Nephron progenitor cell (in vitro differentiated cells): Measurements from ENCODE around the gene SLC2A10.

Experiments used
- DNase-seq: peaks from one replicate; pipeline ENCODE4 v3.0.0; 2021
- H3K27ac Mint-ChIP-seq: 2 replicates; pipeline ENCODE4 v1.8.0; 2021; ENCODE audit warnings: mild to moderate bottlenecking, moderate library complexity, mixed read lengths
- H3K27me3 Mint-ChIP-seq: 2 replicates; pipeline ENCODE4 v1.8.0; 2021; ENCODE audit warnings: mild to moderate bottlenecking, low read depth, mixed read lengths; ENCODE audit not compliant: poor library complexity
- H3K36me3 Mint-ChIP-seq: 2 replicates; pipeline ENCODE4 v1.8.0; 2021; ENCODE audit warnings: low read depth, mixed read lengths
- H3K4me1 Mint-ChIP-seq: 2 replicates; pipeline ENCODE4 v1.8.0; 2021; ENCODE audit warnings: mixed read lengths
- H3K4me3 Mint-ChIP-seq: 2 replicates; pipeline ENCODE4 v1.8.0; 2021; ENCODE audit warnings: mild to moderate bottlenecking, moderate library complexity, mixed read lengths
- H3K9me3 Mint-ChIP-seq: 2 replicates; pipeline ENCODE4 v1.8.0; 2021; ENCODE audit warnings: mild to moderate bottlenecking, moderate library complexity, mixed read lengths
- CTCF ChIP-seq: fragments of 200-600 bp; sonication (generic); IDR thresholded peaks from 2 replicates; pipeline ENCODE4 v1.5.0; 2021; ENCODE audit warnings: antibody characterized with exemption

Gene SLC2A10

GRCh38 chr20:46741924-46742668 is 32.6 kb downstream of the SLC2A10 start:
- no peak for DNase-seq
- Mint-ChIP-seq H3K4me3 (no peak overlapping the region), H3K36me3 (no peaks in the 10 kb centered on the region), H3K9me3 (no peaks in the 10 kb centered on the region), H3K4me1 (peaks cover 39% of the 10 kb centered on the region), H3K27me3 (peaks cover 14% of the 10 kb centered on the region), H3K27ac (no peak overlapping the region)
- no peak for TF ChIP-seq CTCF

- no peak overlapping the region for H3K27ac Mint-ChIP-seq
- peaks cover 40% of the 10 kb centered on the region for H3K4me1 Mint-ChIP-seq
- H3K27me3 Mint-ChIP-seq = peaks cover 14% of the 10 kb centered on the region
- no peaks in the 10 kb centered on the region for H3K9me3 Mint-ChIP-seq
- DNase-seq = no peak
- no peak for TF ChIP-seq CTCF
- no peaks in the 10 kb centered on the region for H3K36me3 Mint-ChIP-seq
- no peak overlapping the region for H3K4me3 Mint-ChIP-seq
Measured at GRCh38 chr20:46742669-46743045, 33.2 kb downstream of the SLC2A10 start.

- DNase-seq = no peak
- no peaks in the 10 kb centered on the region for H3K36me3 Mint-ChIP-seq
- H3K9me3 Mint-ChIP-seq = no peaks in the 10 kb centered on the region
- H3K27ac Mint-ChIP-seq = no peak overlapping the region
- no peak for TF ChIP-seq CTCF
- H3K4me3 Mint-ChIP-seq = no peak overlapping the region
- peaks cover 14% of the 10 kb centered on the region for H3K27me3 Mint-ChIP-seq
- H3K4me1 Mint-ChIP-seq = peaks cover 39% of the 10 kb centered on the region
Measured at GRCh38 chr20:46743088-46743487, 33.6 kb downstream of the SLC2A10 start.

GRCh38 chr20:46746956-46747526 is 37.6 kb downstream of the SLC2A10 start:
- H3K36me3 Mint-ChIP-seq = no peaks in the 10 kb centered on the region
- DNase-seq = no peak
- H3K27ac Mint-ChIP-seq = no peak overlapping the region
- peaks cover 23% of the 10 kb centered on the region for H3K27me3 Mint-ChIP-seq
- H3K9me3 Mint-ChIP-seq = no peaks in the 10 kb centered on the region
- H3K4me1 Mint-ChIP-seq = peaks cover 20% of the 10 kb centered on the region
- TF ChIP-seq CTCF = no peak
- H3K4me3 Mint-ChIP-seq = no peak overlapping the region

- H3K27me3 Mint-ChIP-seq = peaks cover 22% of the 10 kb centered on the region
- H3K4me1 Mint-ChIP-seq = peaks cover 14% of the 10 kb centered on the region
- no peak overlapping the region for H3K27ac Mint-ChIP-seq
- no peaks in the 10 kb centered on the region for H3K9me3 Mint-ChIP-seq
- H3K4me3 Mint-ChIP-seq = no peak overlapping the region
- no peak for TF ChIP-seq CTCF
- DNase-seq = no peak
- H3K36me3 Mint-ChIP-seq = no peaks in the 10 kb centered on the region
Measured at GRCh38 chr20:46749147-46749546, 39.7 kb downstream of the SLC2A10 start.

GRCh38 chr20:46751856-46752255 is 42.4 kb downstream of the SLC2A10 start:
- no peaks in the 10 kb centered on the region for H3K9me3 Mint-ChIP-seq
- no peak overlapping the region for H3K4me3 Mint-ChIP-seq
- TF ChIP-seq CTCF = no peak

More at GRCh38 chr20:46751856-46752255, 42.4 kb downstream of the SLC2A10 start:
- Mint-ChIP-seq H3K4me1 (peaks cover 11% of the 10 kb centered on the region), H3K27ac (no peak overlapping the region), H3K27me3 (peaks cover 20% of the 10 kb centered on the region), H3K36me3 (no peaks in the 10 kb centered on the region)
- no peak for DNase-seq
